ENCODE data around the gene PLXNA2. TPM values are rescaled to one million over a fixed set of nuclear protein-coding genes. Genes with fewer than 3 reads are reported as not detected.

Gene PLXNA2
- total and polyA plus RNA-seq, 2 donors (not counting 3 experiments of a cell fraction or from before 2014, with no cell fraction given), result 42.6 to 229 TPM

GRCh38 chr1:208003241-208003640, 240.9 kb downstream of the PLXNA2 start:
- Histone ChIP-seq H3K79me2 (ENCODE audit: control insufficient read depth, insufficient read depth, low read length) (no peaks in the 10 kb centered on the region), H3K9me3 (replicated peaks; ENCODE audit: control insufficient read depth, insufficient read depth, low read length) (no peaks in the 10 kb centered on the region), H3K27ac (ENCODE audit: insufficient read depth, low read depth, low read length) (no peak overlapping the region), H4K20me1 (replicated peaks; ENCODE audit: control insufficient read depth, extremely low read depth, insufficient read depth, low read length) (no peaks in the 10 kb centered on the region), H3K4me2 (ENCODE audit: insufficient read depth, low read length) (no peak overlapping the region), H3K4me1 (ENCODE audit: control insufficient read depth, extremely low read depth, insufficient read depth, low read length) (peaks cover 7% of the 10 kb centered on the region), H3K9ac (replicated peaks; ENCODE audit: extremely low read depth, insufficient read depth, low read length) (no peak overlapping the region), H3K27me3 (ENCODE audit: control insufficient read depth in 2 of 2, insufficient read depth in 2 of 2, low read length in 2 of 2) (peaks cover 4% of the 10 kb centered on the region in 2 experiments), H2AFZ (ENCODE audit: low read depth, low read length) (no peak overlapping the region), H3K4me3 (replicated peaks in 1 of 3; ENCODE audit: insufficient read depth in 1 of 3, low read depth in 1 of 3, low read length in 3 of 3) (no peak overlapping the region), H3K9me1 (replicated peaks; ENCODE audit: control insufficient read depth, extremely low read depth, insufficient read depth, low read length) (no peaks in the 10 kb centered on the region), H3K36me3 (ENCODE audit: control insufficient read depth in 2 of 2, extremely low read depth in 1 of 2, insufficient read depth in 2 of 2, low read length in 2 of 2) (no peaks in the 10 kb centered on the region)
- no peak for DNase-seq (ENCODE audit: low read depth, low spot score)
- dilution Hi-C loops (cut with MboI; ENCODE audit: extremely low pct_ligation_motif_present, low sequenced_read_pairs), result no loop called here
- intact Hi-C loops (cut with micrococcal nuclease), result no loop called here
- TF ChIP-seq EZH2 (IDR thresholded peaks at IDR 0.05; ENCODE audit: borderline replicate concordance, low read depth, low read length, severe bottlenecking) (no peak), POLR2A (IDR thresholded peaks at IDR 0.05; ENCODE audit: low read depth, low read length) (no peak), GATA2 (IDR thresholded peaks at IDR 0.05; ENCODE audit: insufficient read depth, insufficient read length, low read depth, low read length) (no peak), MAX (IDR thresholded peaks at IDR 0.05; ENCODE audit: insufficient read depth, insufficient read length) (no peak), JUN (IDR thresholded peaks at IDR 0.05; ENCODE audit: borderline replicate concordance, insufficient read depth, insufficient read length, low read depth) (no peak), CTCF (IDR thresholded peaks at IDR 0.05; ENCODE audit: extremely low read depth in 1 of 2, insufficient read depth in 1 of 2, low read depth in 1 of 2, low read length in 2 of 2) (no peak)
- BruUV-seq (replicated peaks), result no TSS peak
- ChIA-PET POLR2A (no interaction called here), CTCF (interaction anchor here (0.7 to 2.7 kb wide), 8 partner anchors 8 to 242 kb away, joined by 3 to 8 read pairs (median 5); no protein-coding TSS in a partner anchor)
- FAIRE-seq, result no peak
